ENCODE measurements around the gene SAE1.
A peak's percentile ranks its signal among the peaks of the same experiment; 100 is the strongest.

Gene SAE1

DNA sequence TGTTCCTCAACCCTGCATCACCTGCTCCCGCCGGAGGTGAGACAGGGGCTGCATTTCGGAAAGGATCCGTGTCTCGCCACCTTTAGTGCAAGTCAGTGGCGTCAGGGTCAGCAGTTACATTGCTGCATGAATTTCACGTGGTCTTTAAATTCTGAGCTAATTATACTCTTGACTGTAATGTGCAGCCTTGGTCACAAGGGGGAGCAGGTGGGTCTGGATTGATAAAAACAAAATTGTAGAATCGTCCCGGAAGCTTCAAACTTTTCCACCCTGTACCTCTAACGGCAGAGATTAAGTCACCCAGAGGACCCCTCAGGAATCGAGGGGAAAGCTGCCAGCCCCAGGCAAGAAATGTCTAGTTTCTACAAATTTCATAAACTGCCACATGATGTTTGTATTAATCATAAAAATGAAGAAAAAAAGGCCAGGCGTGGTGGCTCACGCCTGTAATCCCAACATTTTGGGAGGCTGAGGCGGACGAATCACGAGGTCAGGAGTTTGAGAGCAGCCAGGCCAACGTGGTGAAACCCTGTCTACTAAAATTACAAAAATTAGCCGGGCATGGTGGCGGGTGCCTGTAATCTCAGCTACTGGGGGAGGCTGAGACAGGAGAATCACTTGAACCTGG is 80.2 kb downstream of the SAE1 start:
- peak; percentile 61 to 72 for DNase-seq (ENCODE audit: low read depth in 2 of 2, low spot score in 1 of 2)

GRCh38 chr19:47215581-47215980 is 84.9 kb downstream of the SAE1 start:
- DNase-seq (ENCODE audit: low read depth in 2 of 2, low spot score in 1 of 2), result no peak

DNA sequence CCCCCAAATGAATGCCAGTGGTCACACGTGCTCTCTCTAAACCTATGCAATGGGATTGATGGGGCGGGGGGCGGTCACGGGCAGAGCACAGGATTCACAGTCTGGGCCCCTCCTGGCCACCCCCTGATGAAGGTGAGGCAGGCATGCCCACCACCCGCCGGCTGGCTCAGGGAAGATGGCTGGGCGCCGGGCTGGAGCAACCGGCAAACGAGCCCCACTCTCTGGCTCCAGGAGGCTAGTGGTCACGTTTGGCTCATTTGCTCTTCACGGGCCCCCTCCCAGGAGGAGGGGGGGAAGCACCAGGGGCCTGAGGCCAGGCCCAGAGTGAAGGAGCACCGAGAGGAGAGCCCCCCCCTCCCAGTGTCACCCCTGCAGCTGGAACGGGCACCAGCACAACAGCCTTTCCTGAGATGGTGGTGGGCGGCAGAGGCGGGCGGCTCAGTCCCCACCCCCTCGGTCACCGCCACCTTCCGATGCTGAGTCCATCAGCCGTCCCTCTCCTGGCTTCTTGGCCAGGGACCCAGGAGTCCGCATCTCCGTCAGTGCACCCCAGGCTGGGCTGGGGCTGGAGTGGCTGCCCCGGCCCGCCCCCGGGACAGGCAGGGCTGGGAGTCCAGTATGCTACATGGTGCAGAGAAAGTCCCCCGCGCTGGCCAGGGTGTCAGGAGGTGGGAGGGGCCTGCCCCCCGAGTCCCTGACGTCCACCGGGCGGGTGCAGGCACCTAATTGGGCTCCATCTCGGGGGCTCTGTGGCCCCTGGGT is 90.6 kb downstream of the SAE1 start:
- no peak for DNase-seq (ENCODE audit: low read depth in 2 of 2, low spot score in 1 of 2)

DNA sequence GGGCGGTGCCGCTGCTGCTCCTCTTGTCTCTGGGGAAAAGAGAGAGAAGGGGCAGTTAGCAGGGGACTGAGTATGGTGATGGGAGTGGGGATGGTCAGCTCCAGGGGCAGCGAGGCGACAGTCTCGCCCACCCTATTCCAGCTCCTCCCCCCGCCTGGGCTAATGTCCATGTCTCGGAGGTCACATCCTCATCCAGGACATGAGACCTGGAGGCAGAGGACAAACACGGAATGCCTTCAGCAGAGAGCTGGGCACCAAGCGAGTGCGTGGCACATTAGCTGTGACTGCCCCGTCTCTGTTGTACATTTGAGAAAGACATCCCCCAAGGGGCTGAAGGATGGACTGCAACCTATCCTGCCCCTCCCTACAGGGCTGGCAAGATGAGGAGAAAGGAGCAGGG is 91.3 kb downstream of the SAE1 start:
- no peak for DNase-seq (ENCODE audit: low read depth in 2 of 2, low spot score in 1 of 2)

DNA sequence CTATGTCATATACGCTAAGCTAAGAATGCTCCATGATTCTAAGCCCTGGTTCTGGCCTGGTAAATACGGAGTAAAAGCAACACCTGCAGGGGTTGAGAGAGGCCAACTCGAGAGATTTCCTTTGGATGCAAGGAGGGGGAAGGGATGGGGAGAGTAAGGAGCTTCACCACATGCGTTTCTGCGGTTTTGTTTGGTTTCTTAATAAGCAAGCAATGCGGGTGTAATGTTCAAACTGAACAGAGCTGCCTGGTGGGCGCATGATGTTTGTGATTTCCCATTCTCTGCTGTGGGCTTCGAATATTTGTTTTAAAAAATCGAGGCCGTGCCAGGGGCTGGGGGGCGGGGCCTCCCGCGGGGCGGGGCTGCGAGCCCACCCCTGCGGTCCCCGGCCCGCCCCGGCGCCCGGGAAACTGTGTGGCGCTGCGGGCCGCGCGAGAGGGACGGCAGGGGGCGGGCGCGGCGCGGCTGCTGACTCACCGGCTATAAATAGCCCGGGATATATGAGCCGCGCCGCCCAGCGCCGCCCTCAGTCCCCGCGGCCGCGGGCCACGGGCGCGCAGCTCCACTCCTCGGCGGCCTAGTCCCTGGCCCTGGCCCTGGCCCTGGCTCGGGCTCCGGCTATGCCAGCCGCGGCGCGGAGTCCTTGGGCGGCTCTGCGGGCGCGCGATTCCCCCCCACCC is 95.3 kb downstream of the SAE1 start:
- DNase-seq (ENCODE audit: low read depth in 2 of 2, low spot score in 1 of 2), result peak; percentile 80 to 84

DNA sequence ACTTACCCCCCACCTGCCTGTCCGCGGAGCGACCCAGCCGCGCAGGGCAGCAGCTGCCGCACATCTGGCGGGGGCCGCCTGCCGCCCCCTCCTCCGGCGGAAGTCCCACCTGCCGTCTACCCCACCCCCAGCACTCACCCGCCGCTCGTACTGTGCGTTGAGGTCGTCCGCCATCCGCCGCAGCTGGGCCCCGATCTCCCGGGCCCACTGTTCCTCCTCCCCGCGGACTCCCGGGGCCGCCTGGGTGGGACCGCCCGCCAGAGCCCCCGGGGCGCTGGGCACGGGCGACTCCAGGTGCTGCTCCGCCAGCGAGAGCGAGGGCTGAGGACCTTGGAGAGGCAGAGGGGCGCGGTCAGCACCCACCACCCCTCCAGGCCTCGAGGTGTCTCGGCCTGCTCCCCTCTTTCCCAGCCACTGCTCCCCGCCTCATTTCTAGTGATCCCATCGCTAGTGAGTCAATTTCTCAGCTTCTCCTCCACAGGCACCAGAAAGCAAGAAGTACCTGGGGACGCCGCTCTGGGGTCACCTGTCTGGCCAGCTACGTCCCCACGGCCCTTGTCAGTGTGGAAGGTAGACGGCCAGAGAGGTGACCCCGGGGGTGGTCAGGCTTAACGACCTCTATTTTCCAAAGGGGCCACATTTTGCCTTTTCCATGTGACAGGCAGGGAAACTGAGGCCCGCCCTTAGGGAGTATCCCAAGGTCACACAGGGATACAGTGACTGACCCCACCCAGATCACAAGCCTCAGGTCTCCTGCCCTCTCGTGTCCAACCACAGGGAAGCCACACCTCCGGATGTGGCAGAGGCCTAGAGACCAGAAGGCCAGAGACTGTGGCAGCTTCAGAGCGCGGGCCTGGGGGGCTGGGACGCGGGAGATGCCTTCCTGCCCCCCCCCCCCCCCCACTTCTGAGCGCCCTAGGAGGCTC is 96.1 kb downstream of the SAE1 start:
- DNase-seq (ENCODE audit: low read depth in 2 of 2, low spot score in 1 of 2), result no peak

GRCh38 chr19:47227352-47228167 is 96.9 kb downstream of the SAE1 start:
- no peak for DNase-seq (ENCODE audit: low read depth in 2 of 2, low spot score in 1 of 2)

- no peak for DNase-seq (ENCODE audit: low read depth in 2 of 2, low spot score in 1 of 2)
These were observed 97.7 kb downstream of the SAE1 start for GRCh38 chr19:47228168-47228936.

GRCh38 chr19:47228937-47229675 is 98.5 kb downstream of the SAE1 start:
- DNase-seq (ENCODE audit: low read depth in 2 of 2, low spot score in 1 of 2), result no peak

DNA sequence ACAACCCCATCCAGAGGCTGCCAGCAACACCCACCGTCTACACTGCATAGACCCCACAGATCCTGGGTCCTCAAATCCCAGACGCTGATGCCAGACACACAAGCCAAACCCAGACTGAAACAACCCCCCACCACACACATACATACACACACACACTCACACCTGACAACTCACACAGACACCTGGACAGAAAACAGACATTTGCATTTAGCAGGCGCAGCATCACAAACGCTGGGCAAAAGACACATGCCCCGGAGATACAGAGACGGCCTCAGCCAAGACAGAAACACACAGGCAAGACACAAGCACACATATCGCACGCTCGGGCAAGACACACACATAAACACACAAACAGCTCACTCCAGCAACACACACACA is 99.0 kb downstream of the SAE1 start:
- DNase-seq (ENCODE audit: low read depth in 2 of 2, low spot score in 1 of 2), result no peak

DNA sequence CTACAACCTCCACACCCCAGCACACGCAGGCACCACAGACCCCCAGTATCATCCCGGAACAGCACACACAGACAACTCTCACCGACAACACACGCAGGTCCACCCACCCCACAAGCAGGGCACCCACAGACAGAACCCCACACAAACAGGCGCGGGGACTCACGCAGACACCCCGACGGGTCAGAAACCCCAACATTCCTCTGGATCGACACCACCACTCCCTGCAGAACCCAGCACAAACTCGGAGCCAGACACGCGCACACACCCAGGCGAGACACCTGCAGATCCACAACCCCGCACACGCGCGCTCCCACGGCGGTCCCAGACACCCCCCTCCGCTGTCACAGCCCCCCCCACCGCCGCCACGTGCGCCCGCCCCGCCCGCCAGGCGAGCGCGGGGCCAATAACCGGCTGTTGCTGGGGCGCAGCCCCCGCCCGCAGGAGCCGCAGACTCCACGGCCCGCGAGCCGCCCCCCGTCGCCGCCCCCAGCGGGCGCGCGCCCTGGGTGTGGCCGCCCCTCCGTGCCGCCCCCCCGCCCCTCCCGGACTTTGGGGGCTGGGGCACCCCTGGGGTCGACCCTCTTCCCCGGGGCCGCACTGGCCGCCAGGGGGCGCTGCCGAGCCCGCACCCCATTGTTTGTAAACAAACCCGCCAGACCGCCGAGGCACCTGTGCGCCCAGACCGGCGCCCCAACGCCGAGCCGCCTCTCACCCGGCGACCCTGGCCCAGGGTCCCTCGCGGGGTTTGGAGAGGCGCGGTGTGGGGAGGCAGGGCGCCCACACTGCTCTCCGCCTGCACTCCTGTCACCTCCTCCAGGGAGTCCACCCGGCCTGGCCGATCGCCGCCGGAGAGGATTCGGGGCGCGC is 99.7 kb downstream of the SAE1 start:
- DNase-seq (ENCODE audit: low read depth in 2 of 2, low spot score in 1 of 2), result peak in 1 of 2 donors; percentile 69

DNA sequence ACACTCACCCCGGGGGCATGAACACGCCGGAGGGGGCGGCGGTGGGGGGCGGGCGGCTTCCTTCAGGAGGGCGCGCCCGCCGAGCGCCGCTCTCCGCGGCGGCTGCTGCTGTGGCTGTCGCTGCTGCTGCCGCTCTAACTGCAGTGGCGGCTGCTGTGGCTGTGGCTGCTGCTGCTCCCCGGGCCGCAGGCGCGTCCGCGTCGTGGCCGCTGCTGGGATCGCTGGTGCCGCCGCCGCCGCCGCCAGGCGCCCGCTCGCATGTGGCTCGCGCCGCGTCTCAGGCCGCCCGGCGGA is 100.2 kb downstream of the SAE1 start, which contains the start of gene BBC3:
BBC3 (minus strand) TSS at position 279 of the 294 bp plus-strand sequence. CDS start 2,768 bp downstream, outside the sequence.
- no peak for DNase-seq (ENCODE audit: low read depth in 2 of 2, low spot score in 1 of 2)

GRCh38 chr19:47231215-47232054 is 100.8 kb downstream of the SAE1 start:
- peak; percentile 86 to 88 for DNase-seq (ENCODE audit: low read depth in 2 of 2, low spot score in 1 of 2)

DNA sequence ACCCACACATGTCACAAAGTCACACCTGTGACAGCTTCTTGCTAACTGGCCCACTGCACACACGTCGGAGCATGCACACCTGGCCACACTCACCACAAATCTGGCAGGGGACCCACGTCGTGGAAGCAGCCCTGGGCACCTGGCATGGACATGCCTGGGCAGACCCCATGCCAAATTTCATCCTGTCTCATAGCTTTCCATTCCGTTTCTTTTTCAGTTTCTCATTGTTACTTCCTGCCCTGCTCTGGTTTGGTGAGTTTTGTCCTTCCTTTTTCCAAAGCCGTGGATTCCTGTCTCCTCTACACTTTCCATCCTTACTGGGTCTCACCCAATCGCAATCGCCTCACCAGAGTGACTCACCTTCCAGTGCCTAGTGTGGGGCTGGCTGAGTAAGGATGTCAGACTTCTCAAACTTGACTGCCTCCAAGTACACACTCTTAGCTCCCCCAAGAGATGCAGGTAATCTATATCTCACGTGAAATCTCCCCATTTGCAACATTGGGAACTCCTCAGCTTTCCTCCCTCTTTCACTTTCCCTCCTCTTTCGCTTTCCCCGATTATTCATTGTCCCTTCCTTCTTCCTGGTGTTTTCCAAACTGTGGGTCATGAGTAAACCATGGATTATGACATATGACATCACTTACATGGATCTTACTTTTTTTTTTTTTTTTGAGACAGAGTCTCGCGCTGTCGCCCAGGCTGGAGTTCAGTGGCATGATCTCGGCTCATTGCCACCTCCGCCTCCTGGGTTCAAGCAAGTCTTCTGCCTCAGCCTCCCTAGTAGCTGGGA is 102.0 kb downstream of the SAE1 start:
- DNase-seq (ENCODE audit: low read depth in 2 of 2, low spot score in 1 of 2), result no peak

DNA sequence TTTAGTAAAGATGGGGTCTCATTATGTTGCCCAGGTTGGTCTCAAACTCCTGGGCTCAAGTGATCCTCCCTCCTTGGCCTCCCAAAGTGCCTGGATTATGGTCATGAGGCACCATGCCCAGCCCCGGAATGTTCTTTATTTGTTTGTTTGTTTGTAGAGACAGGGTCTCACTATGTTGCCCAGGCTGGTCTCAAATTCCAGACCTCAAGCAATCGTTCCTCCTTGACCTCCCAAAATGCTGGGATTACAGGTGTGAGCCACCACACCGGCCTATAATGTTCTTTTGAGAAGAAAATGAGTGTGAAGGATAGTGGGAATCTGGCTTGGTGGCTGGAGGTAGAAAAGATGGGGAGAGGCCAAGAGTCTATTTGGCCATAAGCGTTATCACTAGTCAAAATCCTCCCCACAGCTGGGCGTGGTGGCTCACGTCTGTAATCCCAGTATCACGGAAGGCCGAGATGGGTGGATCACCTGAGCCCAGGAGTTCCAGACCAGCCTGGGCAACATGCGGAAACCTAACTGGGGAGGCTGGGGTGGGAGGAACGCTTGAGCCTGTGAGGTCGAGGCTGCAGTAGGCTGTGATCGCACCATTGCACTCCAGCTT is 105.5 kb downstream of the SAE1 start:
- DNase-seq (ENCODE audit: low read depth in 2 of 2, low spot score in 1 of 2), result no peak

DNA sequence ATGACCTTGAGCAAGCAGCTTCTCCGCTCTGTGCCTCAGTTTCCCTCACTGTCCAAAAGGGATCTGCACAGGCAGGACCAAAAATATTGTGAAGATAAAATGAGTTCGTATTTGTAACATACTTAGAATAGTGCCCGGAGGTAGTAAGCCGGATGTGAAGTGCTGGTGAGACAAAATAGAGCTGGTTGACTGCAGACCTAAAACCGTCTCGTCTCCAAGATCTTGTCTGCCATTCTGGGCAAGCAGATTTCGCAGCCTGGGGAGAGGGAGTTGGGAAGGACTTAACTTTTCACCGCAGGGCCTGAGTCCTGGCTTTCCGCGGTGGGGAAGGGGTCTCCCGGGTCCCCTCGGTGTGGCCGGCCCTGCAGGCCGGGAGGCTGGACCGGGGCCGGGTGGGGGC is 108.5 kb downstream of the SAE1 start:
- DNase-seq (ENCODE audit: low read depth in 2 of 2, low spot score in 1 of 2), result no peak

All from stimulated activated CD8-positive, alpha-beta memory T cell treated with anti-CD3 and anti-CD28 coated beads, Interleukin-4, amount 100 ng/mL, for 1 hour (primary cell).